ENCODE measurements around the gene PEX12.
"Not testable (repeated sequence)": the region's sequence is repeated elsewhere in the genome, so short reads cannot be mapped to it uniquely, and the experiment has no call there.

PEX12 gene

DNA sequence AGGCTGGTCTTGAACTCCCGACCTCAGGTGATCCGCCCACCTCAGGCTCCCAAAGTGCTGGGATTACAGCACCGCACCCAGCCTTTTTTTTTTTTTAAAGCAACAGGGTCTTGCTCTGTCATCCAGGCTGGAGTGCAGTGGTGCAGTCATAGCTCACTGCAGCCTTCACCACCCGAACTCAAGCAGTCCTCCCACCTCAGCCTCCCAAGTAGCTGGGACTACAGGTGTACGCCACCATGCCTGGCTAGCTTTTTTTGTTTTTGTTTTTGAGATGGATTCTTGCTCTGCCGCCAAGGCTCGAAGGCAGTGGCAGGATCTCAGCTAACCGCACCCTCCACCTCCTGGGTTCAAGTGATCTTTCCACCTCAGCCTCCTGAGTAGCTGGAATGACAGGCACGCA is 43.0 kb downstream of the PEX12 start:
- DNase-seq = not testable (repeated sequence)

DNA sequence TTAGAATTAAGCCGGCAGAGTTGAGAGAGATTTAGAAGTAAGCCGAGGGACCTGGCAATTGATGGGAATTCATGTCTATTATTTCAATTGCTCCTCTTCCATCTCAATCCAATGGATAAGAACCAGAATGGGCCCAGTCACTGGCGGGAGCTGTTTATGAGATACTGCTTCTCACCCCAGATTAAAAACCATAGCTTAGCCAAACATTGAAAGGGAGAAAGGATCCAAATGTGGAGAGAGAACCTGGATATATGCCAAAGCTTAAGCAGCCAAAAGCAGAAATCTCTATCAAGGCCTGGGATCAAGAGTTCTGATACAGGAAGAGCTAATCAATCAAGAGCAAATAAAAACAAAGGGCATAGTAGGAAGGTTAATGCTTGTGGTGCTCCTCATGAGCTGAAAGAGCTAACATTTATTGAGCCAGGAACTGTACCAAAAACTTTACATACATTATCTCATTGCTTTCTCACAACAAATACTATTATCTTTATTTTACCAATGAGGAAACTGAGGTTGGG is 43.7 kb downstream of the PEX12 start:
- no peak for DNase-seq

DNA sequence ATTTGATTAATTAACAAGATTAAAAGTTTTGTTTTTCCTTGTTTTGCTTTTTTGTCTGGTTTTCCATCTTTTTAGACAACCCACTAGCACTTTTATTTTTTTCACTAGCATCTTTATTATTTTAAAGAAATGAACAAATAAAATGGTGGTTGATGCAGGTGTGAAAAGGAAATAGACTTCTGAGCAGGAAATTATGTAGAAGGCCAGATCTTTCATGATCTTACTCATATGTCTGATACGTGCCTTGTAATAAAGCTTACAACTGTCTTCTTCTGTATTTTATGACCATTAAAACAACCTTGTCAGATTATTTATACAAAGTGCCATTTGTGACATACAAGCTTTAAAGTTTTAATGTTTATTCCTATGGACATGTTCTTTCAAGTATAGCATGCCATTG is 47.2 kb downstream of the PEX12 start:
- no peak for DNase-seq

DNA sequence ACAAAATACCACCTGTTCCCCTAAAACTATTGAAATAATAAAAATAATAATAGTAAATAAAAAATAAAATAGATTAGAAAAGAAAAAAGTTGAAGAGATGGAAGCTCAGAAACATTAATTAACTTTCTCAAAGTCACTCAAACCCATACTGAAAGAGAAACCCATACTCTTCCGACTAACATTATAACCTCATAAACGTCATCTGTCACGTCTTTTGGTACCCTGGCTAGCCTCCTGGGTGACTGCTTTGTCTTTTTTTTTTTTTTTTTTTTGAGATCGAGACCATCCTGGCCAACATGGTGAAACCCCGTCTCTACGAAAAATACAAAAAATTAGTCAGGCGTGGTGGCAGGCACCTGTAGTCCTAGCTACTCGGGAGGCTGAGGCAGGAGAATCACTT is 48.5 kb downstream of the PEX12 start:
- peak; percentile 47 for DNase-seq

DNA sequence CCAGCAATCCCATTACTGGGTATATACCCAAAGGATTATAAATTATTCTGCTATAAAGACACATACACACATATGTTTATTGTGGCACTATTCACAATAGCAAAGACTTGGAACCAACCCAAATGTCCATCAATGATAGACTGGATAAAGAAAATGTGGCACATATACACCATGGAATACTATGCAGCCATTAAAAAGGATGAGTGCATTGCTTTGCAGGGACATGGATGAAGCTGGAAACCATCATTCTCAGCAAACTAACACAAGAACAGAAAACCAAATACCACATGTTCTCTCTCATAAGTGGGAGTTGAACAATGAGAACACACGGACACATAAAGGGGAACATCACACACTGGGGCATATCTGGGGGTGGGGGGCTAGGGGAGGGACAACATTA is 49.0 kb downstream of the PEX12 start:
- not testable (repeated sequence) for DNase-seq

All from CD4-positive, alpha-beta T cell treated with Interleukin-10 for 1 hour (primary cell).